Measurements from ENCODE around the gene FBXL12. TPM values are rescaled to one million over a fixed set of nuclear protein-coding genes. Genes with fewer than 3 reads are reported as not detected.

Gene FBXL12
- total and polyA plus RNA-seq, 5 donors = 12.2 to 14.5 (median 13.9) TPM

DNA sequence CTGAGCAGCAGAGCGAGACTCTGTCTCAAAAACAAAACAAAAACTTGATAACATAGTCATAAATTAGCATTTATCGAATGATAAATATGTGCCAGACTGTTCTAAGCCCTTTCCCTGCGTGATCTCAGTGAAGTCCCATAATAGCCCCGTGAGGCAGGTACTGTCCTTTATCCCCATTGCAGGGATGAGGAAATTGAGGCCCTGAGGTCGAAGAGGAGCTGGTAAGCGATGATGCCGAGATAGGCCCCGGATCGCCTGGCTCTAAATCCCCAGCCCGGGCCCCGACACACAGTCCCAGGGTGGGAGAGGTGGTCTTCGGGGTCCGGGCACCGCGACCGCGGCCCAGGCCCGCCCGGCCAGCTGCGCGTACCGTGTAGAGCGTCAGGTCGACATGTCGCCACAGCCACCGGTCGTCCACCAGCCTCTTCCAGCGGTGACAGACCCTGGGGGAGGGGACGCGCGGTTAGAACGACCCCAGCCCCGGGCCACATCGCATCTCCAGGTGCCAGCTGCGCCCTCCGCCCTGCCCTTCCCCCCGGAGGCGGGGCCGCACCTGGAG is 625 bp downstream of the FBXL12 start:
- Histone ChIP-seq H3K9me3 (ENCODE audit: control insufficient read depth, low read length) (no peaks in the 10 kb centered on the region), H3K4me1 (ENCODE audit: control insufficient read depth, insufficient read depth, low read length) (peaks cover 2% of the 10 kb centered on the region), H3K27me3 (ENCODE audit: control insufficient read depth, insufficient read depth) (no peaks in the 10 kb centered on the region), H3K27ac (ENCODE audit: low read length) (peak overlapping the region; percentile 91), H3K4me3 (ENCODE audit: low read length) (peak overlapping the region; percentile 51)
- intact Hi-C loops (cut with DNase I) = no loop called here
- ATAC-seq (peak; percentile 0 to 7), DNase-seq (no peak)
- 4% methylated on average over 39 of the region's 39 CpGs for WGBS

DNA sequence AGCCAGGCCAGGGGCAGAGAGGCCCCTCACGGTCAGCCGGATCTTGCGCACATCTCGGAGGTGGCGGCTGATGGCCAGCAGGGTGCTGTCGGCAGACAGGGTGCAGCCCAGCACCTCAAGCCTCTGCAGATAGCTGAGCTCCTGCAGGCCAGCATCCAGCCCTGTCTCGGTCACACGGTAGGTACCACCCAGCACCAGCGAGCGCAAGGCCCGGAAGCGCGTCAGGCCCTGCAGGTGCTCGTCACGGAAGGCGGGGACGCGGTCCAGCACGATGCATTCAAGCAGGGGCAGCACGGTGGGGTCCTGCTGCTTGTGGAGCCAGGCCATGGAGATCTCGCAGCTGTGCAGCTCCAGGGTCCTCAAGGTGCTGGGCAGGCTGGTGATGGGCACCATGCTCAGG is 7.7 kb downstream of the FBXL12 start:
- Histone ChIP-seq H3K4me1 (ENCODE audit: control insufficient read depth, insufficient read depth, low read length) (no peaks in the 10 kb centered on the region), H3K9me3 (ENCODE audit: control insufficient read depth, low read length) (no peaks in the 10 kb centered on the region), H3K4me3 (ENCODE audit: low read length) (no peak overlapping the region), H3K27ac (ENCODE audit: low read length) (no peak overlapping the region), H3K27me3 (ENCODE audit: control insufficient read depth, insufficient read depth) (no peaks in the 10 kb centered on the region)
- ATAC-seq = peak; percentile 28 to 36
- DNase-seq = peak in 1 of 3 donors; percentile 58
- WGBS = 95% methylated on average over 21 of the region's 21 CpGs
- intact Hi-C loops (cut with DNase I) = no loop called here

DNA sequence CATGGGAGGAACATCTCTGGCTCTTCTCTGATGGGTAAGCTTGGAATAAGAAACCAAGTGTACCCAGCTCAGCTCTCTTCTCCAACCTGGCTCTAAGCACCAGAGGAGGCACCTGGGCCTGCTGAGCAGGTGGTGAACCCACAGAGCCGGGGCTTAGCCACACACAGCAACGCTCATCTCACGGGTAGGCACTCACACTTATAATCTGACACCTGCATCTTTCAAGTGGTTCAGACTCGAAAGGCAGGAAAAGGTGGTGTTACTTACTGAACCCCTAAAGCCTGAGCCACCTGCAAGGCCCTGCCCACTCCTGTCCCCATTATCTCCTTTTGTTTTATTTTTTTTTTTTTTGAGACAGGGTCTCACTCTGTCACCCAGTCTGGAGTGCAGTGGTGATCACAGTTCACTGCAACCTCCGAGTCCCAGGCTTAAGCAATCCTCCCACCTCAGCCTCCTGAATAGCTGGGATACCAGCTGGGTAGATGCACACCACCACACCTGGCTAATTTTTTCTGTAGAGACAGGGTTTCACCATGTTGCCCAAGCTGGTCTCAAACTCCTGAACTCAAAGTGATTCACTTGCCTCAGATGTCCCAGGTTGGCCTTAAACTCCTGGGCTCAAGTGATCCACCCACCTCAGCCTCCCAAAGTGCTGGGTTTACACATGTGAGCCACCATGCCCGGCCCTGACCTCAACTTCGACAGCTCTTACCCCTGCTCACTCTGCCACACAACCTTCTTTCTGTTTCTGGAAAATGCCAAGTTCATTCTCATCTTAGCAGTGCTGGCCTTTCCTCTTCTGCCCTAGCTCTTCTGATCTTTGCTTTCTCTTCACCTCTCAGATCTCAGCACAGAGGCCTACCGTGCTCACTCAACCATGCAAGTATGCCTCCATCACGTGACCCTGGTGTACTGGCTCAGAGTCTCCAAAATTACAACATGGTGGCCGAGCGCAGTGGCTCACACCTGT is 9.7 kb downstream of the FBXL12 start:
- ATAC-seq (no peak), DNase-seq (no peak)
- 88% methylated on average over 11 of the region's 11 CpGs for WGBS
- Histone ChIP-seq H3K9me3 (ENCODE audit: control insufficient read depth, low read length) (no peaks in the 10 kb centered on the region), H3K27me3 (ENCODE audit: control insufficient read depth, insufficient read depth) (no peaks in the 10 kb centered on the region), H3K27ac (ENCODE audit: low read length) (no peak overlapping the region), H3K4me3 (ENCODE audit: low read length) (no peak overlapping the region), H3K4me1 (ENCODE audit: control insufficient read depth, insufficient read depth, low read length) (no peaks in the 10 kb centered on the region)
- intact Hi-C loops (cut with DNase I) = no loop called here

DNA sequence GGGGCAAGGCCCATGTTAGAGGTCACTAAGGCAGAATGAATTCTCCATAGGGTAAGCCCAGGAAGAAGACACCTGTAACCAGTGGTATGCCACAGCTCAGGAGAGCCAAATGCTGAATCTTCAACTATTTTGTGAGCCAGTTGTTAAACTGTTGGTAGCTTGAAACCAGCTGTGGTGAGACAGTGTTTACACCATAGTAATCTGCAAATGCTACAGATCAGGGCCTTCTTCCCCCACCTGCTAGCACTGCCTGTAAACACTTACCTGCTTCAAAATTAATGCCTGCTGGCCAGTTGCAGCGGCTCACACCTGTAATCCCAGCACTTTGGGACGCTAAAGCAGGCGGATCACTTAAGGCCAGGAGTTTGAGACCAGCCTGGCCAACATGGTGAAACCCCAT is 12.1 kb downstream of the FBXL12 start:
- WGBS = 94% methylated on average over 3 of the region's 3 CpGs
- intact Hi-C loops (cut with DNase I) = no loop called here
- H3K4me1 ChIP-seq (ENCODE audit: control insufficient read depth, insufficient read depth, low read length) = no peaks in the 10 kb centered on the region

DNA sequence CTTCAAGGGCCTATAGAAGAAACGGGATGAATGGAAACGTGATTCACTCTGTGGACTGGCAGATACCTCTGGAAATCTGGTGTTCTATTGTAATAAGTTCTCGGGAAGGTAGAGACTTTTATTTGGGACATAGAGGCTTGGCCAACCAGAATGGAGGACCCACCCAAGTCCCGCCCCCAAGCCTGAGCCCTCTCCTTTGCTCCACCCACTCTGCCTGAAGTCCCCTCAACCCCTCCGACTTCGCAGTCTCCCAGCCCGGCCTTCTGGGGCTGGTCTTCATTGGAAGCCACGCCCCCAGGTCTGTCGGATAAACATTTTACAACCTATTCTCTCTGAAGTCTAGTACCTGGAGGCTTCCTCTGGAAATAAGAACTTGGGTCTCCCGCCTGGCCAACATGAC is 16.9 kb downstream of the FBXL12 start:
- DNase-seq (no peak), ATAC-seq (no peak)
- Histone ChIP-seq H3K27ac (ENCODE audit: low read length) (no peak overlapping the region), H3K4me3 (ENCODE audit: low read length) (no peak overlapping the region), H3K27me3 (ENCODE audit: control insufficient read depth, insufficient read depth) (no peaks in the 10 kb centered on the region), H3K4me1 (ENCODE audit: control insufficient read depth, insufficient read depth, low read length) (no peaks in the 10 kb centered on the region), H3K9me3 (ENCODE audit: control insufficient read depth, low read length) (no peaks in the 10 kb centered on the region)
- intact Hi-C loops (cut with DNase I) = no loop called here
- WGBS = 91% methylated on average over 10 of the region's 10 CpGs

More for the DNA sequence above, 12.1 kb downstream of the FBXL12 start:
- Histone ChIP-seq H3K9me3 (ENCODE audit: control insufficient read depth, low read length) (no peaks in the 10 kb centered on the region), H3K4me3 (ENCODE audit: low read length) (no peak overlapping the region), H3K27ac (ENCODE audit: low read length) (no peak overlapping the region), H3K27me3 (ENCODE audit: control insufficient read depth, insufficient read depth) (no peaks in the 10 kb centered on the region)
- DNase-seq (no peak), ATAC-seq (no peak)

DNA sequence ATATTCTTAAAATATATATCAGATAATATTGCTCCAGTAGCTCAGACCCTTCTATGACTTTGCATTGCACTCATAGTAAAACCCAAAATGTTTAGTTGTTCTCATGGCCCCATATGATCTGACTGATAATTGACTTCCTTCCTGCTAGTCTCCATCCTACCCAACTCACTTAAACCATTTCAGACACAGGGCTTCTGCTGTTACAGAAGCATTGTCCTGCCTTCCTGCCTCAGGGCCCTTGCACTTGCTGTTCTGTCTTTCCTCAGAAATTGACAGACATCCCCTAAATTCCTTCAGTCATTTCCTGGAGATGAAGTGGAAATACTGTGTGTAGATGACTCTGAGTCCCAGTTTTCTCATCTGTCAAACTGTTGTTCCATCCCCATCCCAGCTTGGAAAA is 19.7 kb downstream of the FBXL12 start:
- ATAC-seq (no peak), DNase-seq (no peak)
- Histone ChIP-seq H3K4me1 (ENCODE audit: control insufficient read depth, insufficient read depth, low read length) (no peaks in the 10 kb centered on the region), H3K27me3 (ENCODE audit: control insufficient read depth, insufficient read depth) (no peaks in the 10 kb centered on the region), H3K4me3 (ENCODE audit: low read length) (no peak overlapping the region), H3K9me3 (ENCODE audit: control insufficient read depth, low read length) (no peaks in the 10 kb centered on the region), H3K27ac (ENCODE audit: low read length) (no peak overlapping the region)
- intact Hi-C loops (cut with DNase I) = loop anchor here (5.0 to 10.0 kb wide), 6 partner anchors 172 to 664 kb away; partner anchors contain the start of gene ZNF561 (in 1 of the 4)

DNA sequence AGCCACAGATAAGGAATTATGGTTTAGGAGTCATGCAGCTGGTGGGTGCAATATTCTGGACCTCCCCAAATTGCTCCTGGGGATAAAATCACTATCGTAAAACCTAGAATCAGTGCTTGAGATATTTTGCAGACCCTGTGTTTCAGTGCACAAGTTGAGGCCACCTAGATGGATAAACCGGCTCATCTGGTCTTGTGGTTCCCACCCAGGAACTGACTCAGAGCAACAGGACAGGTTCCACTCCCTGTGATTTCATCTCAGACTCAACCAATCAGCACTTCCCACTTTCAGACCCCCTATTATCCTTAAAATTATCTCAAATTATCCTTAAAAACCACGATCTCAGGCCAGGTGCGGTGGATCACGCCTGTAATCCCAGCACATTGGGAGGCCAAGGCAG is 21.0 kb downstream of the FBXL12 start:
- intact Hi-C loops (cut with DNase I) = loop anchor here (5.0 to 10.0 kb wide), 6 partner anchors 171 to 663 kb away; partner anchors contain the start of gene ZNF561 (in 1 of the 4)
- no peak for ATAC-seq
- WGBS = 87% methylated on average over 5 of the region's 5 CpGs

DNA sequence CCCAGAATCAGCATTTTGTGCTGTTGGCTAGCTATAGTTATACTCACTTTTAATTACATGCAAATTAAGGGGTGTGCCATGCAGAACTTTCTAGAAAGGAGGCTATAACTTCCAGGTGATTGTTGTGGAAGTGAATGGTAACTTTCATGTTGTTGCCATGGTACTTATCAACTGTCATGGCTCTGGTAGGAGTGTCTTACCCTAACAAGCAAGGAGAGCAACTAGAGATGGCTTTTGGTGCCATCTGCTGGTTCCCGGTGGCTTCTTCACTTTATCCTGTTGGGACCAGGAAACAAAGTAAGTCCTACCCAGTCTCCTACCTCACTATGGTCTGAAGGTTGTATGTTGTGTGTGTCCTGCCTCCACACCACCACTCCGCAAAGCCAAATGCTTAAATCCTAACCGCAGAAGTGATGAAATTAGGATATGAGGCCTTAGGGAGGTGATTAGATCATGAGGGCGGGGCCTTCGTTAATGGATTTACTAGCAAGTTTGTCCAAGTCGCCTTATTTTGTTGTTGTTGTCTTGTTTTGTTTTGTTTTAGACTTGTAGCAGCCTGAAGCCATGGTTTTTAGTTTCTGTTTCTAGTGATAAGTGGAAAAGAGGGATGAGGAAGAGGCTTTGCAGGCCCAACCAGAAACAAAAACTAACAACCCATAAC is 22.6 kb downstream of the FBXL12 start:
- WGBS = 43% methylated on average over 6 of the region's 6 CpGs
- Histone ChIP-seq H3K4me3 (ENCODE audit: low read length) (no peak overlapping the region), H3K9me3 (ENCODE audit: control insufficient read depth, low read length) (no peaks in the 10 kb centered on the region), H3K27ac (ENCODE audit: low read length) (no peak overlapping the region), H3K4me1 (ENCODE audit: control insufficient read depth, insufficient read depth, low read length) (no peaks in the 10 kb centered on the region), H3K27me3 (ENCODE audit: control insufficient read depth, insufficient read depth) (no peaks in the 10 kb centered on the region)
- intact Hi-C loops (cut with DNase I) = loop anchor here (5.0 to 10.0 kb wide), 6 partner anchors 169 to 661 kb away; partner anchors contain the start of gene ZNF561 (in 1 of the 4)
- ATAC-seq (peak; percentile 7 to 8), DNase-seq (peak; percentile 72 to 91 (median 87))

More for the DNA sequence above, 21.0 kb downstream of the FBXL12 start:
- H3K27me3 ChIP-seq (ENCODE audit: control insufficient read depth, insufficient read depth) = no peaks in the 10 kb centered on the region
- H3K4me3 ChIP-seq (ENCODE audit: low read length) = no peak overlapping the region
- no peaks in the 10 kb centered on the region for H3K4me1 ChIP-seq (ENCODE audit: control insufficient read depth, insufficient read depth, low read length)
- H3K9me3 ChIP-seq (ENCODE audit: control insufficient read depth, low read length) = no peaks in the 10 kb centered on the region
- H3K27ac ChIP-seq (ENCODE audit: low read length) = no peak overlapping the region
- DNase-seq = no peak

DNA sequence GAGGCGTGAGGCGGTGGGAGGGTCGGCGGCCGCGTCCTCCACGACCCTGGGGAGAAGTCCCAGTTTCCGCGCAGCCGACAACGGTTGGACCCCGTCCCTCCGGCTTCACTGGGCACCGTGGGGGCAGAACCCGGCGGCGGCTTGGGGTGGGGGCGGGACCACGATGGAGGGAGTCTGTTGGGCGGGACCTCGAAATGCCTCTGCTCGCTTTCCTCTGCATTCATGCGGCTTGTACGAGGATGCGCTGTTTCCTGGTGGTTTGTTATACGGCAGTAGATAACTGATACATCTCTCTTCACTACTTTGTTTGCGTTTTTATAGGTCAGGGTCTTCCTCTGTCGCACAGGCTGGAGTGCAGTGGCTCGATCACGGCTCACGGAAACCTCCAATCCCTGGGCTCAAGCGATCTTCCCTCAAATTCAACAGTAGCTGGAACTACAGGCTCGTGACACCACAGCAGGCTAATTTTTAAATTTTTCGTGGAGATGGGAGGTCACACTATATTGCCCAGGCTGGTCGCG is 25.7 kb downstream of the FBXL12 start:
- peak overlapping the region; percentile 78 for H3K27ac ChIP-seq (ENCODE audit: low read length)
- H3K4me1 ChIP-seq (ENCODE audit: control insufficient read depth, insufficient read depth, low read length) = peaks cover 2% of the 10 kb centered on the region
- ATAC-seq (peak; percentile 34 to 45), DNase-seq (peak; percentile 70 to 89 (median 86))
- WGBS = 16% methylated on average over 36 of the region's 36 CpGs
- intact Hi-C loops (cut with DNase I) = loop anchor here in 3 of 4 donors (5.0 to 10.0 kb wide), 4 partner anchors 168 to 658 kb away; partner anchors contain the start of gene ZNF561 (in 2 of the 3)
- no peaks in the 10 kb centered on the region for H3K9me3 ChIP-seq (ENCODE audit: control insufficient read depth, low read length)
- no peaks in the 10 kb centered on the region for H3K27me3 ChIP-seq (ENCODE audit: control insufficient read depth, insufficient read depth)
- peak overlapping the region; percentile 65 for H3K4me3 ChIP-seq (ENCODE audit: low read length)

DNA sequence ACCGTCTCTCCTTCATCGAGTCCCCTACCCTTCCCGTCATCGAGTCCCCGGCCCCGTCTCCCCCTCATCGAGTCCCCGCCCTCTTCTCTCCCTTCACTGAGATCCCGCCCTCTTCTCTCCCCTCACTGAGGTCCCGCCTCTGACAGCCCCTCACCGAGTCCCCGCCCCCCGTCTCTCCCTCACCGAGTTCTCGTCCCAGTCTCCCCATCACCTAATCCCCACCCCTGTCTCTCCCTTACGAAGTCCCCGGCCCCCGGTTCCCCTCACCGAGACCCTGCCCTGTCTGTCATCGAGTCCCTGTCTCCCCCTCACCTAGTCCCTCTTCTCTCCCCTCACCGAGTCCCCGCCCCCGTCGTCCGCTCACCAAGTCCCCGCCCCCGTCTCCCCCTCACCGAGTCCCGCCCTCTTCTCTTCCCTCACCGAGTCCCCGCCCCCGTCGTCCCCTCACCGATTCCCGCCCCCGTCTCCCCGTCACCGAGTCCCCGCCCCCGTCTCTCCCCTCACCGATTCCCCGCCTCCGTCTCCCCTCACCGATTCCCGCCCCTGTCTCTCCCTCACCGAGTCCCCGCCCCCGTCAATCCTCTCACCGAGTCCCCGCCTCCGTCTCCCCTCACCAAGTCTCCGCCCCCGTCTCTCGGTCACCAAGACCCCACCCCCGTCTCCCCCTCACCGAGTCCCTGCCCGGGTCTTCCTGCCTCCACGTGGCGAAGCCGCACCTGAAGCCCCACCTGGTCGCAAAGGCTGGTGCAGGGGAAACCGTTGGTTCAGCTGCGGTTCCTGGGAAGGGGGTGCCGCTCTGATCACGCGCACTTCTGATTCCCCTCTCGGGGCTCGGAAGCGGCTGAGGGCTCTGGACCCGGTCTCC is 26.4 kb downstream of the FBXL12 start:
- peak overlapping the region; percentile 65 for H3K4me3 ChIP-seq (ENCODE audit: low read length)
- peak; percentile 83 to 87 for ATAC-seq
- intact Hi-C loops (cut with DNase I) = loop anchor here in 3 of 4 donors (5.0 to 10.0 kb wide), 4 partner anchors 168 to 658 kb away; partner anchors contain the start of gene ZNF561 (in 2 of the 3)
- H3K4me1 ChIP-seq (ENCODE audit: control insufficient read depth, insufficient read depth, low read length) = peaks cover 2% of the 10 kb centered on the region
- 4% methylated on average over 70 of the region's 70 CpGs for WGBS
- H3K27me3 ChIP-seq (ENCODE audit: control insufficient read depth, insufficient read depth) = no peaks in the 10 kb centered on the region
- H3K27ac ChIP-seq (ENCODE audit: low read length) = peak overlapping the region; percentile 92
- peak; percentile 96 to 97 (median 97) for DNase-seq
- no peaks in the 10 kb centered on the region for H3K9me3 ChIP-seq (ENCODE audit: control insufficient read depth, low read length)
